ENCODE measurements around the gene ARID2. TPM values are rescaled to one million over a fixed set of nuclear protein-coding genes. Genes with fewer than 3 reads are reported as not detected.

The ARID2 gene
- total and polyA plus RNA-seq, 10 of the 15 experiments (the other 5 are each of a cell fraction or from before 2014, with no cell fraction given): 9.2 to 29.8 (median 20.3) TPM

DNA sequence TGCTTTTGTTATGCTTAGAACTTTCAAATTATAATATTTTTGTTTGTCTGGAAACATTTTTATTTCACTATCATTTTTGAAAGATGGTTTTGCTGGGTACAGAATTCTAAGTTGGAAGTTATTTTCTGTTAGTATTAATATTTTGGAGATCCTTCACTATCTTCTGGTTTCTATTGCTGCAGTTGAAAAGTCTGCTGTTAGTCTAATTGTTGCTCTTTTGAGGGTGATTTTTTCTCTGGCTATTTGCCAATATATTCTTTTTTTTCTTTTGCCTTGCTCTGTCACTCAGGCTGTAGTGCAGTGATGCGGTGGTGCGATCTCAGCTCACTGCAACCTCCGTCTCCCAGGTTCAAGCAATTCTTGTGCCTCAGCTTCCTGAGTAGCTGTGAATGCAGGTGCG, 28.2 kb upstream of the ARID2 start:
- H3K4me3 ChIP-seq: no peak overlapping the region
- no peak overlapping the region for H3K4me2 ChIP-seq (ENCODE audit: control insufficient read depth, insufficient read depth)
- H3K27me3 ChIP-seq (replicated peaks in 1 of 2; ENCODE audit: control insufficient read depth in 2 of 2, insufficient read depth in 2 of 2, low read length in 1 of 2): no peaks in the 10 kb centered on the region
- ChIA-PET SMC1A (ENCODE audit: uncharacterized antibody, unreplicated experiment) (interaction anchor here (0.8 kb wide), 2 partner anchors 16 to 70 kb away, joined by 3 read pairs; no protein-coding TSS in a partner anchor), CTCF (no interaction called here), POLR2A (no interaction called here), RAD21 (ENCODE audit: unreplicated experiment) (no interaction called here)
- TF ChIP-seq ZNF274 (IDR thresholded peaks at IDR 0.05; ENCODE audit: insufficient read depth, insufficient read length) (no peak), POLR2AphosphoS2 (IDR thresholded peaks at IDR 0.05; ENCODE audit: low read depth, low read length) (no peak), SMC3 (IDR thresholded peaks at IDR 0.05; ENCODE audit: borderline replicate concordance, low read length) (no peak), BCL11A (IDR thresholded peaks at IDR 0.05; ENCODE audit: low read depth, low read length) (no peak), BHLHE40 (IDR thresholded peaks at IDR 0.05; ENCODE audit: borderline replicate concordance in 1 of 2, low read depth in 2 of 2, low read length in 1 of 2) (no peak), ZNF622 (IDR thresholded peaks at IDR 0.05) (no peak), HDAC2 (IDR thresholded peaks at IDR 0.05) (no peak)
- TF ChIP-seq, protein P1, sequence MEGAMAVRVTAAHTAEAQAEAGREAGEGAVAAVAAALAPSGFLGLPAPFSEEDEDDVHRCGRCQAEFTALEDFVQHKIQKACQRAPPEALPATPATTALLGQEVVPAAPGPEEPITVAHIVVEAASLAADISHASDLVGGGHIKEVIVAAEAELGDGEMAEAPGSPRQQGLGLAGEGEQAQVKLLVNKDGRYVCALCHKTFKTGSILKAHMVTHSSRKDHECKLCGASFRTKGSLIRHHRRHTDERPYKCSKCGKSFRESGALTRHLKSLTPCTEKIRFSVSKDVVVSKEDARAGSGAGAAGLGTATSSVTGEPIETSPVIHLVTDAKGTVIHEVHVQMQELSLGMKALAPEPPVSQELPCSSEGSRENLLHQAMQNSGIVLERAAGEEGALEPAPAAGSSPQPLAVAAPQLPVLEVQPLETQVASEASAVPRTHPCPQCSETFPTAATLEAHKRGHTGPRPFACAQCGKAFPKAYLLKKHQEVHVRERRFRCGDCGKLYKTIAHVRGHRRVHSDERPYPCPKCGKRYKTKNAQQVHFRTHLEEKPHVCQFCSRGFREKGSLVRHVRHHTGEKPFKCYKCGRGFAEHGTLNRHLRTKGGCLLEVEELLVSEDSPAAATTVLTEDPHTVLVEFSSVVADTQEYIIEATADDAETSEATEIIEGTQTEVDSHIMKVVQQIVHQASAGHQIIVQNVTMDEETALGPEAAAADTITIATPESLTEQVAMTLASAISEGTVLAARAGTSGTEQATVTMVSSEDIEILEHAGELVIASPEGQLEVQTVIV (IDR thresholded peaks at IDR 0.05; ENCODE audit: borderline replicate concordance, partially characterized antibody): no peak
- TF ChIP-seq, protein P2, sequence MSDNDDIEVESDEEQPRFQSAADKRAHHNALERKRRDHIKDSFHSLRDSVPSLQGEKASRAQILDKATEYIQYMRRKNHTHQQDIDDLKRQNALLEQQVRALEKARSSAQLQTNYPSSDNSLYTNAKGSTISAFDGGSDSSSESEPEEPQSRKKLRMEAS (IDR thresholded peaks at IDR 0.05; ENCODE audit: low read depth, low read length): no peak
- H3K79me2 ChIP-seq (ENCODE audit: control insufficient read depth, insufficient read depth, low read length): no peaks in the 10 kb centered on the region
- no peaks in the 10 kb centered on the region; the same call in 2 of the 3 replicates for H3K9me3 ChIP-seq (replicated peaks; ENCODE audit: control insufficient read depth, insufficient read depth, low read length)
- H3K27ac ChIP-seq (ENCODE audit: control insufficient read depth, insufficient read depth): no peak overlapping the region
- intact Hi-C loops (cut with micrococcal nuclease; ENCODE audit: unreplicated experiment) (no loop called here), in situ Hi-C loops (cut with MboI) (no loop called here)
- no peaks in the 10 kb centered on the region for H3K36me3 ChIP-seq (ENCODE audit: control insufficient read depth in 2 of 2, insufficient read depth in 2 of 2, low read length in 1 of 2)
- no peaks in the 10 kb centered on the region for H3K4me1 ChIP-seq (ENCODE audit: control insufficient read depth, insufficient read depth, low read length)
- no peak overlapping the region for H2AFZ ChIP-seq (ENCODE audit: control insufficient read depth, low read depth, low read length)
- ATAC-seq: no peak
- H4K20me1 ChIP-seq (ENCODE audit: control insufficient read depth, insufficient read depth): no peaks in the 10 kb centered on the region
- no peak overlapping the region for H3K9ac ChIP-seq (ENCODE audit: control insufficient read depth, insufficient read depth, low read length)
- no TSS peak for BruUV-seq (replicated peaks)
- 56% methylated on average over 4 of the region's 4 CpGs for WGBS (ENCODE audit: insufficient coverage, insufficient replicate concordance, low lambda C conversion rate, missing lambda C conversion rate)
- no peak for FAIRE-seq
- no peak for DNase-seq (ENCODE audit: low read depth, low spot score)
